ENCODE results near the gene AADACL3. TPM values are rescaled to one million over a fixed set of nuclear protein-coding genes. Genes with fewer than 3 reads are reported as not detected.

The AADACL3 gene
- total and polyA plus RNA-seq, 2 of the 8 experiments (the other 6 are each of a cell fraction or from before 2014, with no cell fraction given): 0.33 to 2.3 TPM

- TF ChIP-seq CHD7 (IDR thresholded peaks at IDR 0.05; ENCODE audit: insufficient replicate concordance, low read length): no peak
- TF ChIP-seq SRF (IDR thresholded peaks at IDR 0.05; ENCODE audit: low read depth, low read length): no peak
- TF ChIP-seq EP300 (IDR thresholded peaks at IDR 0.05; ENCODE audit: borderline replicate concordance in 1 of 2, low read depth in 2 of 2, low read length in 2 of 2): no peak
- no peak for TF ChIP-seq TEAD4 (IDR thresholded peaks at IDR 0.05; ENCODE audit: low read depth, low read length)
- no peak for TF ChIP-seq POLR2A (IDR thresholded peaks at IDR 0.05; ENCODE audit: control extremely low read depth in 1 of 2, low read depth in 2 of 2, low read length in 2 of 2)
- TF ChIP-seq JUN (IDR thresholded peaks at IDR 0.05; ENCODE audit: low read depth, low read length): no peak
- TF ChIP-seq CBX8 (IDR thresholded peaks at IDR 0.05; ENCODE audit: borderline replicate concordance, low read depth, low read length): no peak
These were observed 40.4 kb downstream of the AADACL3 start (continued) for GRCh38 chr1:12756273-12756672.
